ENCODE data around the gene ANO9.
"Not testable (repeated sequence)": the region's sequence is repeated elsewhere in the genome, so short reads cannot be mapped to it uniquely, and the experiment has no call there.

Gene ANO9

GRCh38 chr11:471468-472145 lies 29.8 kb upstream of the ANO9 start:
- no peak for DNase-seq

DNA sequence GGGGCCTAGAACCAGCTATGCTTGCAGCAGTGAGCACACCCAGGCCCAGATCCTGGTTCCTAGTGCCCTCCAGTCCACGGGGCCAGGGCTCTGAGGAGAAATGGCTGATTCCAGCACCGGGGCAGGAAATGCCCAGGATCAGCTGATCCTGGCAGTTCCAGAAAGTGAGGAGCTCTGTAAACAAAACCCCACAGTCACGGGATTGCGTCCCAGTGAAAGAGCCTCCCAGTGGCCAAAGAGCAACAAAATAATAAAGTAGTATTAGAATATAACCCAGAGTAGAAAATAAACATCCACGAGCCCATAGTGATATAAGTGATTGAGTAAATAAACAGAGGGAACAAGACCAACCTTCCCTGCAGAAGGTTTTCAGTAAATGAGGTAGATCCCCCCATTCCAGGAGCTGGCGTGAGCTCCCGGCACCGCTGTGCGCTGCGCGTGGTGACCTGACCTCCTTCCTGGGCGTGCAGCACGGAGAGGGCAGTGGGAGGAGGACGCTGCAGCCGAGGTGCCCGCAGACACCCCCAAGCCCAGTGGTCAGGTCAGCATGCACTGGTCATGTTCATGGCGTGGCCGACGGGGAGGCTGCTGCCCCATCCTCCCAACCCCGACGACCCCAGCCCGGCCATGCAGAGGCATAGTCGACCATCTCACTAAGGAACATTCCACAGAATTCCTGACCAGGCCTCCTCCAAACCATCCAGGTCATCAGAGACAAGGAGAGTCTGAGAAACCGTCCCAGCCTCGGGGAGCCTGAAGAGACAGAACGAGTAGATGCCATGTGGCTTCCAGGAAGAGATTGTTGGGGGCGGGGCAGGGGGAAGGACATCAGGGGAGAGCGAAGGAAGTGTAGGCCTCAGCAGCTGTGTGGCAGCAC lies 28.1 kb upstream of the ANO9 start:
- DNase-seq: no peak

DNA sequence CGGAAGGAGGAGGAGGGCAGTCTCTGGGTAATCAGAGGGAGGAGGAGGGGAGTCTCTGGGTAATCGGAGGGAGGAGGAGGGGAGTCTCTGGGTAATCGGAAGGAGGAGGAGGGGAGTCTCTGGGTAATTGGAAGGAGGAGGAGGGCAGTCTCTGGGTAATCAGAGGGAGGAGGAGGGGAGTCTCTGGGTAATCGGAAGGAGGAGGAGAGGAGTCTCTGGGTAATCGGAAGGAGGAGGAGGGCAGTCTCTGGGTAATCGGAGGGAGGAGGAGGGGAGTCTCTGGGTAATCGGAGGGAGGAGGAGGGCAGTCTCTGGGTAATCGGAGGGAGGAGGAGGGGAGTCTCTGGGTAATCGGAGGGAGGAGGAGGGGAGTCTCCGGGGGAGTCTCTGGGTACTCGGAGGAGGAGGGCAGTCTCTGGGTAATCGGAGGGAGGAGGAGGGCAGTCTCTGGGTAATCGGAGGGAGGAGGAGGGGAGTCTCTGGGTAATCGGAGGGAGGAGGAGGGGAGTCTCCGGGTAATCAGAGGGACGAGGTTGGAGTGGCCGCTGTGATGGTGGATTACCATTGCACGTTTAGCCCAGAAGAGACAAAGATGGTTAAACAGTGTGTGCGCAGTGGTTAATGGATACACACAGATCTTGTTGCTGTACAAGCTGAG lies 27.3 kb upstream of the ANO9 start:
- not testable (repeated sequence) for DNase-seq

GRCh38 chr11:468493-468892 lies 26.7 kb upstream of the ANO9 start:
- no peak for DNase-seq

DNA sequence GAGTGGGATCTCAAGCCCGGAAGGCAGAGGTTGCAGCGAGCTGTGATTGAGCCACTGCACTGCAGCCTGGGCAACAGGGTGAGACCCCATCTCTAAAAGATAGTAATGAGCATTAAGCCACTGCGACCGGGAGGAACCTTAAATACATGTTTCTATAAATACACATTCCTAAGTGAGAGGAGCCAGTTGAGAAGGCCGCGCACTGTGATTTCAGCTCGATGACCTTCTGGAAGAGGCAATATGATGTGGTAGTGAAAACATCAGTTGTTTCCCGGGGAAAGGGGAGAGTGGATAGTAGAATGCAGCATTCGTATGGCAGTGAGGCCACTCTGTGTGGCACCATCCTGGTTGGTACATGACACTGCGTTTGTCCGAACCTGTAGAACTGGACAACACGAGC lies 26.2 kb upstream of the ANO9 start:
- no peak for DNase-seq

GRCh38 chr11:465896-466530 lies 24.2 kb upstream of the ANO9 start:
- DNase-seq: no peak

- no peak for DNase-seq
Measured at GRCh38 chr11:464316-464715, 22.5 kb upstream of the ANO9 start.

DNA sequence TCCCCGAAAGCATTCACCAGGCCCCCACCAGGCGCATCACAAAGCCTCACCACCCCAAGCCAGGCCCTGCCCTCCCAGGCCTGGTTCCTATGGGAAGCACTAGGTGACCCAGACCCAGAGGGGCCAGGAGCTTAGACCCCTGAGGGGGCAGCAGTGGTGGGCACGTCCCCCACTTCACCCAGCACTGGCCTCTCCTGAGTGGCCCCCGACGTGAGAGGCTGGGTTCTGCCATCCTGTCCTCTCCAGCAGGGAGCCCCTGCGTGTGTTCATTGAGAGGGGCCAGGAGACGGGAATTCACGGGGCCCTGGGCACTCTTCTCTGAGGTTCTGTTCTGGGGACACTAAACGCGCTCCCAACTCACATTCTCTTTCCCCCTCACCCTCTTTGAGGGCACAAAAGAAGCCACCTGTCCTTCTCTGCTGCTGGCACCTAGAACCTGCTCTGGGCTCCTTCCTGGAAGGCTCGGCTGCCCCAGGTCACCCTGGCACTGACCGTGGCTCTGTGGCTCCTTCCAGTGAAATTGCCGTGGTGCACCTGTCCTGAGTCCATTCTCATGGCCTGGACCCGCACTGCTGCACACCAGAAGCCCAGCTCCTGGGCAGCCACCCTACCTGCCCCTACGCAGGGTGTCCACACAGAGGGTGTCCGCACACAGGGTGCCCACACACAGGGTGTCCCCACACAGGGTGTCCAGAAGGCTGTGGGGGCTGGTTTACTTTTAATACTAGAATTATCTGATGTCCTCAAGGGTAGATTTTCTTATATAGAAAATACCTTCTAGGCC lies 20.5 kb upstream of the ANO9 start:
- DNase-seq: no peak

- no peak for DNase-seq
Measured at GRCh38 chr11:461626-462025, 19.8 kb upstream of the ANO9 start.

DNA sequence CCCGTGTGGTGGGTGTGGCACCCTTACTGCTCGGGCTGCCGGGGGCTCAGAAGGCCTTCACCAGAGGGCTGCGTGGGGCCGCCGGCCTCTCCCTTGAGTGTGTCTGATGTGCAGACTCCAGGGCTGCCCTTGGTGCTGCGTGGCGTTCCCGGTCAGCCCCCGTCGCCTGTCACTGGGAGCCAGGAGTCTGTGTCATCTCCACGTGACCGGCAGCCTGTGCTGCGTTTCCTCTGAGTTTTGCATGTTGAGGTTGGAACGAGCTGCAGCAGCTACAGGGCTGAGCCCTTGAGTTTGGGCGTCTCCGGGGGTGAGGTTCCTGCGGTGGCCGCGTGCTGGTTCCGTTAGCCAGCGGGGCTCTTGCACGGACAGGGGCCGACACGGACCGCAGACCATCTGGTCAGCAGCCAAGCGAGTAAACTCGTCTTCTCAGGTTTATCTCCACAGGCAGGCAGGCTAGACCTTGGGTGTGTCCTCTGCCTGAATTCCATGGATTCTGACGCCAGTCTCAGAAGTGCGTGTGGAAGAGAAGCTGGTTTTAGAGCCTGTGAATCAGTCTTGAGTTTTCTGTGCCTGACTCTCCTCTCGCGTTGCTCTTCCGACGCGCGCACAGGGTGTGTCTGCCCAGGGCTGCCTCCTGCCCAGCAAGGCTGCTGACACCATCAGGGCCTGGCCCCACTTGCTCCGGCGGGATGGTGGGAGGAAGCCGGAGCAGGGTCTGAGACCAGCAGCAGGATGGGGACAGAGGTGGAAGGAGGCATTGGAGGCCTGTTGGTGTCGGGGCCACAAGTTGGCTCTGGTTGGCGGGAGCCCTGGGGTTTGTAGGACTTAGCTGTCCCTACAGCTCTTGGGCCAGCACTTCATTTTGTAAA lies 18.8 kb upstream of the ANO9 start:
- no peak for DNase-seq

DNA sequence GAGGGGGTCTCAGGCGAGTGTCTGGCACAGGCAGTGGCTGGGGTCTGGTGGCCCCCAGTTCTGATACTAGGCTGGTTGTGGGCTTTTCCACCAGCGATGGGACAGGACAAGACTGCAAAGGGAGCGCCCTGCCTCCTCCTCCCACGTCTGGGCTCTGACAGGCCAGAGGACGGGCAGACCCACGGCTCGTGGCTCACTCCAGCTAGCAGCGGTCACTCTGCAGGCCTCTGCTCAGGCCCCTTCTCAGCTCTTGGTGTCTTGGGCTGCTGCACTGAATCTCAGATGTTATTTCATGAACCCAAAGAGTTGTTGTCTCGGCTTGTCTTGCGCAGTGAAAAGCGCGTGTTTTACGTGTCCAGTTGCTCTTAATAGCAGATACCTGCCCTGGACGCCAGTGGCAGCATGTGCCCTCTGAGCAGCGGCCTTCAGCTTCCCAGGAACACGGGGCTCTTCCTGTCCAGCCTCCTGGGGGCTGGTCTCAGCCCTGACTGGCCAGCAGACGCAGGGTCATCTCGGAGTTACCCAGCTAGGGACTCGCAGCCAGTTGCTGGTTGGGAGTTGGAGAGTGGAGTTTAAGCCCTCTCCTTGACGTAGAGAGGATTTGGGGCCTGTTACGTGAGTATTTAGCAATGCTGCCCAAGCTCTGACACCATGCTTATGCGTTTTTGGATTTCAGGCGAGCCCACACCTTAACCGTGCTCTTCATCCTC lies 17.9 kb upstream of the ANO9 start:
- no peak for DNase-seq

GRCh38 chr11:457111-457760 lies 15.4 kb upstream of the ANO9 start:
- DNase-seq: no peak

DNA sequence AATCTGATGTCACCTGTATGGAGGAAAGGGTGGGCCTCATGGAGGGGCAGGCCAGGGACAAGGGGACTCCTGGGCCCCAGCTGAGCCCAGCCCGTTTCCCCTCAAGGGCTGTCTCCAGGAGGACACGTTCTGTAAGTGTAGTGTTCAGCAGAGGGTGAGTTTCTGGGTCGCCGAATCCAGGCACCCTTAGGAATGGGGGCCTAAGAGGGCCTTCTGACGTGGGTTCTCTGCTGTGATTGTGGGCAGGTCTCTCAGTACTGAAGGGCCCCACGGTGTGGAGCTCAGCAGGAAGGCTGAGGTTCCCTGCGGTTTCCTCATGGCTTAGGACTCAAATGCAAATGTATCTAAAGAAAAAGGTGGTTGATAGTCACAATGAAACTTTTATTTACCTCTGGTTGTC lies 14.7 kb upstream of the ANO9 start:
- DNase-seq: no peak

DNA sequence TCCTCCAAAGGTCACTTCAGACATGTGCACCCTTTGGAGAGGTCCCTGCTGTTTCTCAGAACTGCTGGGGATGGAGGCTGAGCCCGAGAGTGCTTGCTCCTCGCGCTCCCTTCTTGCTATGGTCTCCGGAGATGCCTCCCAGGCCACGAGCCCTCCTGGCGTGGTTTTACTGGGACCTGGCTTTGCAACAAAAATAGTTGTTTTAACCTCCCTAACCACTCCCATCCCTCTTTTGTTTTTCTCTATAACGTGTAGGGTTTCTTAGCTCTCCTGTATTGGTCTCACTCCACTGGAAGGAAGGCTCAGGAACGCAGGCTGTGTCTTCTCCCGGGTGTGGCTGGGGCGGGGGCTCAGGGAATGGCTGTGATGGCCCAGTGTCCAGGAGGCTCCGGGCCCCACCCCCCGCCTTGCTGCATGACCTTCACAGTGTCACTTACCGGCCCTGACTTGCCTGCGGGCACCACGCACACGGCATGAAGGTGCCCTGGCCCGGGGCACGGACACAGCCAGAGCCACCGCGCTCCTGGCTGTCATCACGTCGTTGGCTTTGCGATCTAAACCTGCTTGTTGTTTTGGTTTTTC lies 13.8 kb upstream of the ANO9 start:
- DNase-seq: no peak

DNA sequence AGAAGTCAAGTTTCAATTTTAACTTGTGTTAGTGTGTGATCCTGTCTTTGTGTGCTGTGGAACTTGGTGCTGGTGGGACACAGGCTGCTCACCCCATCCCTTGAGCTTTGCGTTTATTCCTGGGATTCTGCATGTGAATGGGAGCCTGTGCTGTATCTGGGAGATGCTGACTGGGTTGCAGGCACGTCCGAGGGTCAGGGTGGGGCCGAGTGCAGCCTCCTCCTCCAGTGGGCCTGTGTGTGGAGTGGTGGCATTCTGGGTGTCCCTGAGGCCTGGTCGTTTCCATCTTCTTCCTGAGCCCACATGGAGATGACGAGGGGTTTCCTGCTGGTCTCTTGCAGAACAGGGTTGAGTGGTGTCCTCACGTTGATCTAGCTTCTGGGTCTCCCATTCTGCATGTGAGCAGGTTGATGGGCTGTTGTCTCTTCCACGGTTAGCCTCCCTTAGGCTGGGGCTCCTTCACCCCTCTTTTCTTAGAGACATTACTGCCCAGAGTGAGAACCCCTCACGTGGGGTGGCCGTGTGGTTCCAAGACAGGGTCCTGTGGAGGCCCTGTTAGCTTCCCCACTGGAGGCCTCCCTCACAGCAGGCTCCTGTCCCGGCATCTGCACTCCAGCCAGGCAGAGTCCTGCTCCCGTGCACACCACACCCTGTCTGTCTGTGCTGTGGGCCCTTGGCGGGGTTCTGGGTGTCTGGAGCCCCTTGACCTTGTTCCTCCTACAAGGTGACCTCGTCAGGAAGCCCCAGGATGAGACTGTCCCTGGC lies 13.2 kb upstream of the ANO9 start:
- no peak for DNase-seq

DNA sequence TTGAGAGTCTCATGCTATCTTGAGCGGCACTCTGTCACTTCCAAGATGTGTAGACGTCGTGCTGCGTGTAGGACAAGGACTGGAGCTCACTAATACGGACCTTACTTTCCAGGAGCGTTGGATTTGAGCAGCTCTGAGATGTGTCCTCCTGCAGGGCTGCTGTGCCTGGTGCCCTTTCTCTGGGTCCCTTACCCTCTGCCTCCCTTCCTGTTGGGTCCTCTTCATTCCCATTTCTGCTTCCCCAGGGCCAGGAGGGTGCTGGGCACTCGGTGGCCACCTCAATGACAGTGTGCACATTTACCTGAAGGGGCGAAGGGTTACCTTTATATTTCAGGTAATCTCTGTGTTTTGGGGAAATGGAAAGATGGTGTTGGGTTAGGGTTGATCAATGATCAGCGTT lies 12.2 kb upstream of the ANO9 start:
- DNase-seq: no peak

DNA sequence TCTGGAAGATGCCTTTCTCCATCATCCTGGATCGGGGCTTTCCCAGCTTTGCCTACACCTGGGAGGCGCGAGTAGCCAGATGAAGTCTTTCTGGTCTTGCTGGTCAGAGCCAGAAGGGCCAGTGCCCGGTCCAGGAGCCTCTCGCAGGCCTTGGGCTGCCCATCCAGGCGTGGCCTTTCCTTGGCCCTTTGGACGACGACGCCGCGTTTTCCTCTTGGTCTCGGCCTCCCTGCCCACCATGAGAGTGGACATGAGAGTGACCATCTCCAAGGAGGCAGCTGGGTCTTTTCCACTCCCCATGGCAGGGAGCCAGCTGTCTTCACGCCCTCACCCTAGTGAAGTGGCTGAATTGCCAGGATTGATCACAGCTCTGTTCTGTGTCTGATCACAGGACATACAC lies 11.8 kb upstream of the ANO9 start:
- DNase-seq: no peak

GRCh38 chr11:452916-453527 lies 11.2 kb upstream of the ANO9 start:
- no peak for DNase-seq
